Measurements from ENCODE around the gene TMEM69.

GRCh38 chr1:45723248-45723930 lies 35.4 kb downstream of the TMEM69 start:
- TF ChIP-seq CTCF (IDR thresholded peaks at IDR 0.05) = no peak
- TF ChIP-seq REST (IDR thresholded peaks at IDR 0.05; ENCODE audit: insufficient read depth in 1 of 2, low read depth in 2 of 2, low read length in 1 of 2) = no peak
- TF ChIP-seq SIN3A (IDR thresholded peaks at IDR 0.05; ENCODE audit: borderline replicate concordance, insufficient read depth, low read depth, low read length) = no peak
